Muscle layer of duodenum (tissue), 2 donors: ENCODE data around the gene PARP3.

Source experiments
- H3K27ac ChIP-seq: one replicate; pipeline ENCODE4 v1.7.0; 2013; ENCODE audit warnings: mild to moderate bottlenecking, low read length
- H3K27me3 ChIP-seq: one replicate; pipeline ENCODE4 v1.7.0; 2013; ENCODE audit warnings: low read depth, mild to moderate bottlenecking, control low read depth, low read length
- H3K36me3 ChIP-seq, 2 donors: one replicate each; pipeline ENCODE4 v1.7.0; 2013; ENCODE audit warnings: low read length in 2 of 2, control low read depth in 1 of 2, mild to moderate bottlenecking in 1 of 2; ENCODE audit not compliant: insufficient read depth in 2 of 2, control insufficient read depth in 1 of 2
- H3K4me1 ChIP-seq, 2 donors: one replicate each; pipeline ENCODE4 v1.7.0; 2013; ENCODE audit warnings: low read length in 2 of 2, mild to moderate bottlenecking in 2 of 2, control low read depth in 1 of 2, moderate library complexity in 1 of 2; ENCODE audit not compliant: insufficient read depth in 2 of 2, control insufficient read depth in 1 of 2
- H3K4me3 ChIP-seq, 2 donors: one replicate each; pipeline ENCODE4 v1.7.0; 2013; ENCODE audit warnings: low read length in 2 of 2, low read depth in 1 of 2, mild to moderate bottlenecking in 1 of 2
- H3K9me3 ChIP-seq, 2 donors: one replicate each; pipeline ENCODE4 v1.7.0; 2013; ENCODE audit warnings: low read length in 2 of 2, control low read depth in 1 of 2, mild to moderate bottlenecking in 1 of 2; ENCODE audit not compliant: control insufficient read depth in 1 of 2
- donor health status: healthy.

The PARP3 gene

DNA sequence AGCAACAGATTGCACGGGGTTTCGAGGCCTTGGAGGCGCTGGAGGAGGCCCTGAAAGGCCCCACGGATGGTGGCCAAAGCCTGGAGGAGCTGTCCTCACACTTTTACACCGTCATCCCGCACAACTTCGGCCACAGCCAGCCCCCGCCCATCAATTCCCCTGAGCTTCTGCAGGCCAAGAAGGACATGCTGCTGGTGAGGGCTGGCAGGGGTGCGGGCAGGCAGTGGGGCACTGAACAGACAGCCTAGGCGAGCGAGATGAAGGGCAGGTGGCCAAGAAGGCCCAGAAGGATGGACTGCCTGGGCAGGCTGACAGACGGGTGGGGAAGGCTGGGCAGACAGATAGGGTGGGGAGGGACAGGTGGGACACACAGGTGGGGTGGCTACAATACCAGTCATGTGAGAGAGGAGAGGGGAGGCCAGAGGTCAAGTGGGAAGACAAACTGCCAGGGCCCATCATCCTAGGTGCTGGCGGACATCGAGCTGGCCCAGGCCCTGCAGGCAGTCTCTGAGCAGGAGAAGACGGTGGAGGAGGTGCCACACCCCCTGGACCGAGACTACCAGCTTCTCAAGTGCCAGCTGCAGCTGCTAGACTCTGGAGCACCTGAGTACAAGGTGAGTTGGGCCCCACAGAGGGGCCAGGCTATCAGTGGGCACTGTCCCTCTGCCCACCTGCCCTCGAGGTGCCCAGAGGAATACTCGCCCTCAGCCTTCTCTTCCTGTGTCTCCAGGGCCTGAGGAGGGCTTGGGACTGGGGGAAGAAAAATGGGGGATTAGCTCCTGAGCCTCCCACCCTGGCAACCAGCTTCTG, 3.1 kb downstream of the PARP3 start:
- no peaks in the 10 kb centered on the region for H3K27me3 ChIP-seq
- H3K4me1 ChIP-seq: peaks cover 18 to 22% of the 10 kb centered on the region in 2 donors
- H3K9me3 ChIP-seq: no peaks in the 10 kb centered on the region
- H3K36me3 ChIP-seq: peaks cover 5 to 42% of the 10 kb centered on the region in 2 donors
- no peak overlapping the region for H3K4me3 ChIP-seq
- no peak overlapping the region for H3K27ac ChIP-seq

DNA sequence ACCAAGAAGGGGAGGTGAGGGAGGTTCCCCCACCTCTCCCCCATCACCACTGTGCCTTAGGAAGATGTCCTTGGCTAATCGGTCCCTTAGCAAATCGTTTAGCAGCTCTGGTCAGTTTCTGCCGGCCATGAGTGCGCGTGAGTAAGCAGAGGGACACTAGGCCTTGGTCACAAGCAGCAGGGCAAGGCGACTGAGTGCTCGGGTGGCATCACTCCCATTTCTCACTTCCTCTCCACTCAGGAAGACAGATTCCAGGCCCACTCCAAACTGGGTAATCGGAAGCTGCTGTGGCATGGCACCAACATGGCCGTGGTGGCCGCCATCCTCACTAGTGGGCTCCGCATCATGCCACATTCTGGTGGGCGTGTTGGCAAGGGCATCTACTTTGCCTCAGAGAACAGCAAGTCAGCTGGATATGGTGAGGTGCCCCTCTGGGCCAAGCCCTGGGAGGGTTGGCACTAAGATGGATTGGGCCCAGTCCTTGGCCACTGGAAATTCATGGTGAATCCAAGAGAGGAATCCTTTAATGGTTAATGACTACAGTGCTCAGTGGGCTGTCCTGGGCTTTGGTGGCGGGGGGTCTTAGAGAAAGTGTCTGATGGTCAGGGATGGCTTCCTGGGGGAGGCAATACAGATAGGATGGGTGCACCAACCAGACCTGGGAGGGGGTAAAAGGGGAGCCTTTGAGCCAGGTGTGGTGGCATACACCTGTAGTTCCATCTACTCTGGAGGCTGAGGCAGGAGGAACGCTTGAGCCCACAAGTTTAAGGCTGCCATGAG, 4.0 kb downstream of the PARP3 start:
- Histone ChIP-seq H3K27ac (no peak overlapping the region), H3K27me3 (no peaks in the 10 kb centered on the region), H3K4me1 (peaks cover 14% of the 10 kb centered on the region in 2 donors), H3K36me3 (peaks cover 5 to 42% of the 10 kb centered on the region in 2 donors), H3K4me3 (no peak overlapping the region), H3K9me3 (no peaks in the 10 kb centered on the region)

DNA sequence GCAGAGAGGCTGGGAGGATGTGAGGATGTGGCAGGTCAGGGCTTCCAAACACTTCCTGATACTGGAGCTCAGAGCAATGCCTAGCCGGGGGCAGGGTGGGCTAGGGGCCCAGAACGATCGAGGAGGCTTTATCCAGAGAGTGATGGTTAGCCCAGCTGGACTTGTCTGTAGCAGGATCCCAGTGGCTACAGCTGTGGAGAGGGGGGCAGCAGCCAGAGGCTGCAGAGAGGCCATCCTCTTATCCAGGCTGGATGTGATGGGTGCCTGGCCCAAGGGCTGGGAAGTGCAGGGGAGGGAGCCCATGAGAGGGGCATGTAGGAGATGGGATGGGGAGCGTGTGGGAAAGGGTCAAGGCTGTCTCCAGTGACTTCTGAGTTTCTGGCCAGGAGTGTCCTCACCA, 4.6 kb downstream of the PARP3 start:
- Histone ChIP-seq H3K4me3 (no peak overlapping the region), H3K4me1 (peaks cover 11 to 12% of the 10 kb centered on the region in 2 donors), H3K36me3 (peaks cover 5 to 38% of the 10 kb centered on the region in 2 donors), H3K27ac (no peak overlapping the region), H3K9me3 (no peaks in the 10 kb centered on the region), H3K27me3 (no peaks in the 10 kb centered on the region)

DNA sequence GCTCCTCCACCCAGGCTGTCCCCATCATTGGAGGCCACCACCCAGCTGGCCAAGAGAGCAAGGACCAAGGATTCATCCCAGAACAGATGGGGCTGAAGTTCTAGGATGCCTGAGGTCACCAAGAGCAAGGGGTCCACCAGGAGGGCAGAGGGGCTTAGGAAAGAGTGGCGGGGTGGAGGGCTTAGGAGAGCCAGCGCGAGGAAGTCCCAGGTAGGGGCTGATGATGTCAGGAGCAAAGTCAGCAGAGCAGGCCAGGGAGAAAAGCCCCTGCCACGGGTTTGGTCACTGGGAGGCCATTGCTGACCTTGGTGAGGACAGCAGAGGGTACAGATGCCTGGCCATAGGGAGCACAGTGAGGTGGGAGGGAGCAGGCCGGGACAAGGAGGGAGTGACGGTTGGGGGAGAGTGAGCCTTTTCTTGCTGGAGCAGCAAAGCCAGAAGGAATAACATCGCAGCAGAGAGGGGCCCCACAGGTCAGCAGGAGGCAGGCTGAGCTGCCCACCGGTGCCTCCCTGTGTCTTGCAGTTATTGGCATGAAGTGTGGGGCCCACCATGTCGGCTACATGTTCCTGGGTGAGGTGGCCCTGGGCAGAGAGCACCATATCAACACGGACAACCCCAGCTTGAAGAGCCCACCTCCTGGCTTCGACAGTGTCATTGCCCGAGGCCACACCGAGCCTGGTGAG, 5.2 kb downstream of the PARP3 start:
- H3K27ac ChIP-seq: no peak overlapping the region
- peaks cover 11% of the 10 kb centered on the region in 2 donors for H3K4me1 ChIP-seq
- peaks cover 5 to 38% of the 10 kb centered on the region in 2 donors for H3K36me3 ChIP-seq
- H3K4me3 ChIP-seq: no peak overlapping the region
- no peaks in the 10 kb centered on the region for H3K27me3 ChIP-seq
- no peaks in the 10 kb centered on the region for H3K9me3 ChIP-seq

DNA sequence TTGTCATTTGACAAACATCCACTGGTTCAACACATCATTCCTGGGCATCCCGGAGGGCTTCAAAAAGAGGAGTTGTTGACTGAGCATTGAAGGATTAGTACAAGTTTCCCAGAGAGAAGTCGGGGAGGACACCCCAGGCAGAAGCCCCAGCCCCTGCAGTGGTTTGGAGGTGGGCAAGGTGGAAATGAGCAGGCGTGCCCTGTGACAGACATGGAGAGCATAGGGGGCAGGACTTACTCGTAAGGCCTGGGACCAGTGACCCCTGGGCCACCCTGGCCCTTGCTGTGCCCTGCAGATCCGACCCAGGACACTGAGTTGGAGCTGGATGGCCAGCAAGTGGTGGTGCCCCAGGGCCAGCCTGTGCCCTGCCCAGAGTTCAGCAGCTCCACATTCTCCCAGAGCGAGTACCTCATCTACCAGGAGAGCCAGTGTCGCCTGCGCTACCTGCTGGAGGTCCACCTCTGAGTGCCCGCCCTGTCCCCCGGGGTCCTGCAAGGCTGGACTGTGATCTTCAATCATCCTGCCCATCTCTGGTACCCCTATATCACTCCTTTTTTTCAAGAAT, 5.9 kb downstream of the PARP3 start:
- H3K27me3 ChIP-seq: no peaks in the 10 kb centered on the region
- no peak overlapping the region for H3K4me3 ChIP-seq
- H3K4me1 ChIP-seq: peaks cover 3 to 4% of the 10 kb centered on the region in 2 donors
- H3K27ac ChIP-seq: no peak overlapping the region
- no peaks in the 10 kb centered on the region for H3K9me3 ChIP-seq
- H3K36me3 ChIP-seq: peaks cover 5 to 38% of the 10 kb centered on the region in 2 donors

DNA sequence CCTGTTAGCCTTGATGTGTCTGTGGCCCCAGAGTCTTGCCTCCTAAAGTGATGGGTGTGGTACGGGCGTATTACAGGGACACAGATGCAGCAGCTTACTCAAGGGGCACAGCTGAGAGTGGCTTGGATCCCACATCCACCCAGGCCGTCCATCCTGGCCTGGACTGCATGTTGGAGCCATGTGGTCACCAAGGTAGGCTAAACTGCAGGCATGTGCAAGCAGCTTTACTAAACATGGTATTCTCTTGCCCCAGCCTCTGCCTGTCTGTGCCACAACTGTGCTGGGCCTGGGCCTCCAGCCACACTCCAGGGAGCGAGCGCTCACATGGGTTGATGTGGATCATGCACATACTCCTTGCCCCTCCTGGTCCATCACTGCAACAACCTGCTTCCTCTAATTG, 7.0 kb downstream of the PARP3 start:
- H3K4me3 ChIP-seq: no peak overlapping the region
- peaks cover 5 to 38% of the 10 kb centered on the region in 2 donors for H3K36me3 ChIP-seq
- H3K27me3 ChIP-seq: no peaks in the 10 kb centered on the region
- H3K4me1 ChIP-seq: no peaks in the 10 kb centered on the region
- H3K9me3 ChIP-seq: no peaks in the 10 kb centered on the region
- no peak overlapping the region for H3K27ac ChIP-seq

DNA sequence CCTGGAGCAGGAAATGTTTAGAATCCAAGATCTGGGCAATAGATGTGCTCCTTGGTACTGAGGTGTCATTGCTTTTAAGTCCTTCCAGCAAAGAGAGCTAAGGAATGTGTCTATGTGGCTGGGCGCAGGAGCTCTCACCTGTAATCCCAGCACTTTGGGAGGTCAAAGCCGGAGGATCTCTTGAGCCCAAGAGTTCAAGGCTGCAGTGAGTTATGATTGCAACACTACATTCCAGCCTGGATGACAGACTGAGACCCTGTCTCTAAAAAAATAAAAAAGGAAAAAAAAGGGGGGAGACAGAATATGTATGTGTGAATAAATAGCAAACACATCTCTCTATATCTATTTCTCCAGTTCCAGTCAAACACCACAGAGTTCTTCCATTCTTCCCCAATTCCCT, 8.7 kb downstream of the PARP3 start:
- Histone ChIP-seq H3K36me3 (peaks cover under 1 to 24% of the 10 kb centered on the region in 2 donors), H3K9me3 (no peaks in the 10 kb centered on the region), H3K27ac (no peak overlapping the region), H3K4me1 (peaks cover 0 to 4% of the 10 kb centered on the region in 2 donors), H3K4me3 (no peak overlapping the region), H3K27me3 (no peaks in the 10 kb centered on the region)

DNA sequence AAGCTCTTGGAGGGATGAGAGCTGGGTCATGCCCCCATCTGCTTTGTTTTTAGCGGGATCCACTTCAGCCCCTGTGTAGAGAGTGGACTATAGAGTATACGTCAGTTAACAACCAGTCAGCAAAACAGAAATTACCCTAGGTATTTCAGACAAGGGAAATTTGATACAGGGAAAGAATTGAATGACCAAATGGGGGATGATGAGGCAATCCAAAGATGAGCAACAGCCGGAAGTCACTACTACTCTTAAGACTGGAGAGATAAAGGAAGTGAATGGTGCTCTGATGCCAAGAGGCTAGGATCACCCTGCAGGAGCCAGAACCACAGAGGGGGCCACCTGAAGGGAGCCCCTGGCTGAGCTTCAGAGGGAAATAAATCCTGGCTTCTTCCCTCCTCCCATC, 11.3 kb downstream of the PARP3 start:
- Histone ChIP-seq H3K4me3 (no peak overlapping the region), H3K27ac (no peak overlapping the region), H3K36me3 (peaks cover 0 to 6% of the 10 kb centered on the region in 2 donors), H3K9me3 (no peaks in the 10 kb centered on the region), H3K27me3 (no peaks in the 10 kb centered on the region), H3K4me1 (peaks cover 0 to 14% of the 10 kb centered on the region in 2 donors)

DNA sequence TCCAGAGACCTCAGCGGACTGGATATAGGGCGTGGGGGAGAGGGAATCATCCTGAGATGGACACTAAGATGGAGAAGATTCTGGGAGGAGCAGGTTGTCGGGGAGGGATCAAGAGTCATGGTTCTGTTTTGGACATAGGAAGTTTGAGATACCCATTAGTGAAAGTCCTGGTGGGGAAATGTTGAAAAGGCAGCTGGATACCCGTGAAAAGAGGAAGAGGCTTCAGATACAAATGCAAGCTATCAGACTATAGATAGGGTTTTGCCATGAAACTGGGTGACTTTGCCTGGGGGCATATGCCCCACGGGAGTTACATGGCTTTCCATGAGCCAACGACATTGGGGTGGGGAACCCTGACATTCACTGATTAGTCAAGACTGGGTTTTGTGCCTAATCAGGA, 11.9 kb downstream of the PARP3 start:
- Histone ChIP-seq H3K4me3 (no peak overlapping the region), H3K36me3 (peaks cover 0 to 11% of the 10 kb centered on the region in 2 donors), H3K27ac (no peak overlapping the region), H3K9me3 (no peaks in the 10 kb centered on the region), H3K27me3 (no peaks in the 10 kb centered on the region), H3K4me1 (peaks cover 0 to 14% of the 10 kb centered on the region in 2 donors)

DNA sequence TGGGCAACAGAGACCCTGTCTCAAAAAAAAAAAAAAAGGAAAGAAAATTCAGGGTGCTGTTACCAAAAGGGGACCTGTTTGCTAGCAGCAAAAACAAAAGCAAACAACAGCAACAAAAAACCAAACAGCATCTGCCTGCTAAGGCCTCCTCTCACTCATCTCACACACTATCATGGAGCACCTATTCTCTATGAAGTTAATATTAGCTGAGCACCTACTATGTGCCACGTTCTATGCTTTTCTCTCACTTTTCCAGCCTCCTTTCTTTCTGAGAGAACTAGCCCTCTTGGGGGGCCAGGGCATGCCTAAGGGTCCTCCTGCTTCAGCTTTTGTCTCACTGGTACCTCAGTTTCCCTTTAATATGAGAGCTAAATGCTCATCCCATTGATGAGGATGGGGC, 12.6 kb downstream of the PARP3 start:
- Histone ChIP-seq H3K27ac (no peak overlapping the region), H3K9me3 (no peaks in the 10 kb centered on the region), H3K4me3 (no peak overlapping the region), H3K4me1 (peaks cover 0 to 14% of the 10 kb centered on the region in 2 donors), H3K27me3 (no peaks in the 10 kb centered on the region), H3K36me3 (peaks cover 0 to 13% of the 10 kb centered on the region in 2 donors)
